GM18507 (cell line): Measurements from ENCODE around the gene SOX8.

Source experiments
- DNase-seq: peaks from one replicate; pipeline ENCODE4 v3.0.0; 2011; ENCODE audit warnings: low read depth; ENCODE audit not compliant: insufficient read length; ENCODE audit errors: extremely low spot score
- FAIRE-seq: peaks from 2 replicates; lab custom pipeline; 2011; peaks lifted over from hg19 to GRCh38; lab: Jason Lieb, UNC

SOX8 gene

GRCh38 chr16:1033128-1033679, 51.6 kb downstream of the SOX8 start:
- DNase-seq (no peak), FAIRE-seq (no peak)

GRCh38 chr16:1034230-1035065, 52.9 kb downstream of the SOX8 start:
- FAIRE-seq: no peak
- no peak for DNase-seq

- no peak for FAIRE-seq
- DNase-seq: no peak
Observed at GRCh38 chr16:1035066-1035415, 53.5 kb downstream of the SOX8 start.

GRCh38 chr16:1036166-1036565, 54.6 kb downstream of the SOX8 start:
- DNase-seq (no peak), FAIRE-seq (no peak)
